HUES64 (cell line): Measurements from ENCODE around the gene CNOT6L.

Source experiments
- H3K27ac ChIP-seq: 2 replicates; pipeline ENCODE4 v1.7.0; 2013; ENCODE audit warnings: low read depth, low read length, inconsistent platforms
- H3K27me3 ChIP-seq: 2 replicates; pipeline ENCODE4 v1.6.1; 2013; ENCODE audit warnings: mild to moderate bottlenecking, low read length; ENCODE audit not compliant: insufficient read depth
- H3K36me3 ChIP-seq: 2 replicates; pipeline ENCODE4 v1.6.1; 2013; ENCODE audit warnings: mild to moderate bottlenecking, low read length; ENCODE audit not compliant: insufficient read depth
- H3K4me1 ChIP-seq: 2 replicates; pipeline ENCODE4 v1.6.1; 2013; ENCODE audit warnings: mild to moderate bottlenecking, low read length, moderate library complexity; ENCODE audit not compliant: insufficient read depth
- H3K4me3 ChIP-seq: 2 replicates; pipeline ENCODE4 v1.5.1; 2013; ENCODE audit warnings: mild to moderate bottlenecking, low read length, moderate library complexity
- H3K9ac ChIP-seq: 2 replicates; pipeline ENCODE4 v1.6.1; 2013; ENCODE audit warnings: mild to moderate bottlenecking, low read depth, low read length
- H3K9me3 ChIP-seq: 2 replicates; pipeline ENCODE4 v1.6.1; 2013; ENCODE audit warnings: low read depth, low read length; ENCODE audit not compliant: insufficient read depth
- WGBS: fragments of 150-250, 120-280 bp; methylation state at CpG from one replicate; pipeline ENCODE4 v1.1.7; 2013; ENCODE audit warnings: missing lambda C conversion rate; 5-methylcytosine and 5-hydroxymethylcytosine counted together

Gene CNOT6L

DNA sequence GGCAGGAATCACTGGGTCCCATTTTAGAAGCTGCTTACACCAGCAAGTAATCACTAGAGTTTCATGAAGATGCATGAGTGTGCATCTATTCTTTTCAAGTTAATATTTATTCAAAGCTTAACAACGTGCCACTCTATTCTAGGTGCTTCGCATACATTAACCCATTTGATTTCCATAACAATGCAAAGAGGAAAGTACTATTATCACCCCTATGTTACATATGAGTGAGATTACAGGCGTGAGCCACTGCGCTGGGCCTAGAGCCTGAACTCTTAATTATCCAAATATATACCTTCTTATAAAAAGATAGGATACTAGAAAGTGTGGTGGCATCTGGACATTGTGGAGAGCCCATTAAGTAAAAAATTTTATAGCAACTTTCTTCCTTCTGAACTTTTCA, 148.1 kb downstream of the CNOT6L start:
- no peak overlapping the region for H3K4me3 ChIP-seq
- 25% methylated on average over 2 of the region's 4 CpGs for whole genome bisulfite sequencing
- no peaks in the 10 kb centered on the region for H3K27me3 ChIP-seq
- peaks cover 18% of the 10 kb centered on the region for H3K4me1 ChIP-seq
- no peak overlapping the region for H3K27ac ChIP-seq
- H3K9me3 ChIP-seq, result no peaks in the 10 kb centered on the region
- H3K36me3 ChIP-seq, result no peaks in the 10 kb centered on the region
- H3K9ac ChIP-seq, result no peak overlapping the region

DNA sequence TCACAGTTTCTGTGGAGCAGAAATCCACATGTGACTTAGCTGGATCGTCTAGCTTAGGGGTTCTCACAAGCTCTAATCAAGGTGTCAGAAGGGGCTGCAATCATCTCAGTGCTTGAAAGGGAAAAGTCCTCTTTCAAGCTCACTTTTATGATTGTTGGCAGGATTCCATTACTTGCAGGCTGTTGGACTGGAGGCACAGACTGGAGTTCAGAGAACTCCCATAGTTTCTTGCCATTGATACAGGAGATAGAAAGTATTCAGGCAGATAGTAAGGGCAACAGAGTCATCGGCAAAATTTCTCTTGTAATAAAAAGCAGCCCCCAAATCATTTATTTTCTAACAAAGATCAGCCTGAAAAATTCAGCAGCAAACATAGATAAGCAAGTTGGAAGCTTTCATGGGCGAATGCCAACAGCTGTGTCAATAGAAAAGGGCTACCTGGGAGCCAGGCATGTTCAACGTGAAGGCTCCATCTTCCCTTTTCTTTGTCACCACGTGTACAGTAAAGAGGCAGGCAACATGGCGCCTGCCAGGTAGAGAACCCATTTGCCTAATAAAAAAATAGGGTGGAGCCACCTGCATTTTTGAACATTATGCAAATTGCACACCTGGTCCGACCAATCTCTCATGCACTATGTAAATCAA, 149.1 kb downstream of the CNOT6L start:
- 92% methylated on average over 7 of the region's 7 CpGs for WGBS
- no peaks in the 10 kb centered on the region for H3K36me3 ChIP-seq

DNA sequence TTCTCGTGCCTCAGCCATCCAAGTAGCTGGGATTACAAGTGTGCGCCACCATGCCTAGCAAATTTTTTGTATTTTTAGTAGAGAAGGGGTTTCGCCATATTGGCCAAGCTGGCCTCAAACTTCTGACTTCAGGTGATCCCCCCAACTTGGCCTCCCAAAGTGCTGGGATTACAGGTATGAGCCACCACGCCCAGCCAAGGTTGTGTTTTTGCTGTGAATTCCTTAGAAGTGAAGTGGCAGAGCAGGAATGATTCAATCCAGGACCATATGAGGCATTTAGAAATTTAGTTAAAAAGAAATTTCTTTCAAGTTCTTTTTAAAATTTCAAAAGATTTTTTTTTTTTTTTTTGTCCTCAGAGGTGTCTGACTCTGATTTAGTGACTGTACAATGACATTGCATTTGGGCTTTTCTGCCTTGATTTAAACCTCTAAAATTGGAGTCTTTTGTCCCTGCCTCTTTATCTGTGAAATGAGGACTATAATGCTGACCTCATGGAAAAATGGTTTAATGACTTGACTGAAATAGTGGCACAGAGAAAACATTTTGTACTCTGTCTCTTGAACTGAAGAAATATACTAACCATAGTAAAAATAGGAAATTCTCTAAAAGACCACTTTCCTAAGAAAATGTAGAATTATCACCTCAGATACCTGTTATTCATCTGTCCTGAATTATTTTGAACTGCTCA, 153.6 kb downstream of the CNOT6L start:
- H3K4me1 ChIP-seq, result no peaks in the 10 kb centered on the region; the same call in 1 of the 2 replicates
- no peaks in the 10 kb centered on the region for H3K9me3 ChIP-seq
- no peaks in the 10 kb centered on the region for H3K36me3 ChIP-seq
- H3K9ac ChIP-seq, result no peak overlapping the region
- WGBS, result 95% methylated on average over 4 of the region's 4 CpGs
- H3K27me3 ChIP-seq, result no peaks in the 10 kb centered on the region
- no peak overlapping the region for H3K4me3 ChIP-seq
- H3K27ac ChIP-seq, result no peak overlapping the region

More for the DNA sequence above, 149.1 kb downstream of the CNOT6L start:
- Histone ChIP-seq H3K4me3 (no peak overlapping the region), H3K9me3 (no peaks in the 10 kb centered on the region), H3K27me3 (no peaks in the 10 kb centered on the region), H3K9ac (no peak overlapping the region), H3K27ac (no peak overlapping the region), H3K4me1 (peaks cover 18% of the 10 kb centered on the region)
